ENCODE data around the gene GM2A. TPM values are rescaled to one million over a fixed set of nuclear protein-coding genes. Genes with fewer than 3 reads are reported as not detected.

Gene GM2A
- total RNA-seq: 11.9 and 12.4 TPM in 2 replicates

GRCh38 chr5:151252762-151253604, at the start of gene GM2A:
Gene GM2A (plus strand): TSS chr5:151253185. CDS start chr5:151253217, 32 bp downstream.

GRCh38 chr5:151223447-151224264, 29.3 kb upstream of the GM2A start, which contains the start of gene CCDC69:
Gene CCDC69 (minus strand): TSS chr5:151224092. CDS start chr5:151223970, 122 bp downstream.

GRCh38 chr5:151303666-151304065, 50.7 kb downstream of the GM2A start, which contains the start of gene SLC36A3:
Gene SLC36A3 (minus strand): TSS chr5:151303766. CDS start chr5:151303354, 412 bp downstream.

Other genes starting within 250 kb of the GM2A start
- gene GPX3, start 232.6 kb upstream of the GM2A start, total RNA-seq: 3.8 and 5.1 TPM in 2 replicates
- gene TNIP1, start 172.2 kb upstream of the GM2A start, total RNA-seq: 66.2 and 149 TPM in 2 replicates
- 359 and 397 TPM in 2 replicates for gene ANXA6, start 95.4 kb upstream of the GM2A start, total RNA-seq
- gene CCDC69, start 29.1 kb upstream of the GM2A start, total RNA-seq: 4.3 and 7.0 TPM in 2 replicates
- gene SLC36A3, start 50.6 kb downstream of the GM2A start, total RNA-seq: not detected in 2 replicates
- gene SLC36A2, start 94.4 kb downstream of the GM2A start, total RNA-seq: not detected in 2 replicates
- 2.6 and 2.8 TPM in 2 replicates for gene SLC36A1, start 194.4 kb downstream of the GM2A start, total RNA-seq

Data from endothelial cell of coronary artery (primary cell).